Neural cell (in vitro differentiated cells): ENCODE data around the gene POLRMT.

Experiments used
- CTCF ChIP-seq: fragments of 450-650 bp; IDR thresholded peaks from 2 replicates; pipeline ENCODE4 v1.5.1; 2014; ENCODE audit warnings: antibody characterized with exemption, mild to moderate bottlenecking, moderate library complexity; ENCODE audit not compliant: poor library complexity, severe bottlenecking
- POLR2AphosphoS5 ChIP-seq: IDR thresholded peaks from 2 replicates; pipeline ENCODE4 v1.6.1; 2012
- REST ChIP-seq: IDR thresholded peaks from 2 replicates; pipeline ENCODE4 v1.6.1; 2012; ENCODE audit warnings: borderline replicate concordance

GRCh38 chr19:663682-664117 is 30.4 kb upstream of the POLRMT start:
- TF ChIP-seq POLR2AphosphoS5 (no peak), CTCF (no peak), REST (no peak)
